Osteoblast (primary cell): ENCODE results near the gene S100G. TPM values are rescaled to one million over a fixed set of nuclear protein-coding genes. Genes with fewer than 3 reads are reported as not detected.

Experiments used
- DNase-seq: peaks from one replicate; pipeline ENCODE4 v3.0.0; 2011; ENCODE audit warnings: low spot score, mixed read lengths; ENCODE audit not compliant: insufficient read length; ENCODE audit errors: missing footprints
- H2AFZ ChIP-seq: 2 replicates; pipeline ENCODE4 v1.6.0; 2011; ENCODE audit warnings: mild to moderate bottlenecking, low read length
- H3K27ac ChIP-seq: 2 replicates; pipeline ENCODE4 v1.5.1; 2011; ENCODE audit warnings: mild to moderate bottlenecking, low read depth, low read length, moderate library complexity
- H3K27me3 ChIP-seq: 2 replicates; pipeline ENCODE4 v1.6.0; 2012; ENCODE audit warnings: mild to moderate bottlenecking, control low read depth, inconsistent platforms, low read length, moderate library complexity; ENCODE audit not compliant: insufficient read depth
- H3K36me3 ChIP-seq: 2 replicates; pipeline ENCODE4 v1.5.1; 2011; ENCODE audit warnings: mild to moderate bottlenecking, low read length, control low read depth, moderate library complexity; ENCODE audit not compliant: insufficient read depth
- H3K4me1 ChIP-seq: 2 replicates; pipeline ENCODE4 v1.5.1; 2011; ENCODE audit warnings: mild to moderate bottlenecking, low read length, control low read depth, moderate library complexity; ENCODE audit not compliant: insufficient read depth
- H3K4me2 ChIP-seq: 2 replicates; pipeline ENCODE4 v1.6.0; 2011; ENCODE audit warnings: mild to moderate bottlenecking, low read length; ENCODE audit not compliant: insufficient read depth
- H3K4me3 ChIP-seq: fragments of 200-600 bp; sonication (generic); 3 replicates; pipeline ENCODE4 v1.5.1; 2012; ENCODE audit warnings: mild to moderate bottlenecking, low read length, inconsistent platforms; ENCODE audit not compliant: insufficient read depth
- H3K79me2 ChIP-seq: 2 replicates; pipeline ENCODE4 v1.6.0; 2012; ENCODE audit warnings: mild to moderate bottlenecking, low read length, control low read depth, inconsistent platforms; ENCODE audit not compliant: insufficient read depth
- H3K9me3 ChIP-seq: 2 replicates; pipeline ENCODE4 v1.5.1; 2011; ENCODE audit warnings: low read depth, low read length, control low read depth
- H4K20me1 ChIP-seq: 2 replicates; pipeline ENCODE4 v1.6.0; 2012; ENCODE audit warnings: mild to moderate bottlenecking, low read length, control low read depth; ENCODE audit not compliant: insufficient read depth
- CTCF ChIP-seq: IDR thresholded peaks from 2 replicates; pipeline ENCODE4 v1.5.1; 2011; ENCODE audit warnings: mild to moderate bottlenecking, low read depth, low read length, moderate library complexity; ENCODE audit errors: extremely low read depth
- total RNA-seq: library from RNA; depleted of rRNA; stranded (reverse); fragments of >200 nt; gene quantifications from 2 replicates; pipeline ENCODE4 v1.2.3, GENCODE V29; 2012

The S100G gene
- total RNA-seq, 1 donor = not detected

- H3K4me1 ChIP-seq = peaks cover 10% of the 10 kb centered on the region
- no peak for DNase-seq
- no peak overlapping the region for H3K4me3 ChIP-seq
- H3K27me3 ChIP-seq = no peaks in the 10 kb centered on the region
- no peak overlapping the region for H3K4me2 ChIP-seq
- H3K79me2 ChIP-seq = no peaks in the 10 kb centered on the region
- TF ChIP-seq CTCF = no peak
- H3K9me3 ChIP-seq = no peaks in the 10 kb centered on the region
- no peak overlapping the region for H3K27ac ChIP-seq
- no peak overlapping the region for H2AFZ ChIP-seq
- H3K36me3 ChIP-seq = no peaks in the 10 kb centered on the region
- H4K20me1 ChIP-seq = no peaks in the 10 kb centered on the region
Observed at GRCh38 chrX:16635596-16635995, 14.4 kb upstream of the S100G start.

GRCh38 chrX:16638533-16638932 lies 11.4 kb upstream of the S100G start:
- no peaks in the 10 kb centered on the region for H3K9me3 ChIP-seq
- H3K79me2 ChIP-seq = no peaks in the 10 kb centered on the region
- no peaks in the 10 kb centered on the region for H3K36me3 ChIP-seq
- H4K20me1 ChIP-seq = no peaks in the 10 kb centered on the region
- H3K4me2 ChIP-seq = no peak overlapping the region
- no peak overlapping the region for H3K27ac ChIP-seq
- TF ChIP-seq CTCF = no peak
- no peak for DNase-seq
- peaks cover 19% of the 10 kb centered on the region for H3K4me1 ChIP-seq
- no peak overlapping the region for H3K4me3 ChIP-seq
- no peak overlapping the region for H2AFZ ChIP-seq
- H3K27me3 ChIP-seq = no peaks in the 10 kb centered on the region

GRCh38 chrX:16639966-16640365 lies 10.0 kb upstream of the S100G start:
- no peaks in the 10 kb centered on the region for H3K79me2 ChIP-seq
- no peak overlapping the region for H3K27ac ChIP-seq
- H2AFZ ChIP-seq = no peak overlapping the region
- no peaks in the 10 kb centered on the region for H3K36me3 ChIP-seq
- H3K27me3 ChIP-seq = no peaks in the 10 kb centered on the region
- no peak for TF ChIP-seq CTCF
- no peak overlapping the region for H3K4me3 ChIP-seq
- H3K4me1 ChIP-seq = peaks cover 14% of the 10 kb centered on the region
- no peaks in the 10 kb centered on the region for H4K20me1 ChIP-seq
- H3K9me3 ChIP-seq = no peaks in the 10 kb centered on the region
- no peak overlapping the region for H3K4me2 ChIP-seq
- no peak for DNase-seq

- H3K36me3 ChIP-seq = no peaks in the 10 kb centered on the region
- no peak for TF ChIP-seq CTCF
Observed at GRCh38 chrX:16640823-16641222, 9.1 kb upstream of the S100G start.

More at GRCh38 chrX:16640823-16641222, 9.1 kb upstream of the S100G start:
- Histone ChIP-seq H3K27me3 (no peaks in the 10 kb centered on the region), H3K79me2 (no peaks in the 10 kb centered on the region), H2AFZ (no peak overlapping the region), H3K4me1 (peaks cover 14% of the 10 kb centered on the region), H3K27ac (no peak overlapping the region), H3K4me3 (no peak overlapping the region), H3K9me3 (no peaks in the 10 kb centered on the region), H4K20me1 (no peaks in the 10 kb centered on the region), H3K4me2 (no peak overlapping the region)
- DNase-seq = no peak
